HepG2 (cell line): Measurements from ENCODE around the gene CDC42EP4. TPM values are rescaled to one million over a fixed set of nuclear protein-coding genes. Genes with fewer than 3 reads are reported as not detected.

Experiments
- CEBPB ChIP-seq: IDR thresholded peaks from 2 replicates; pipeline ENCODE4 v1.6.1; 2011; ENCODE audit warnings: low read depth, low read length, improper control_type of control experiment, borderline replicate concordance
- KDM3A ChIP-seq: IDR thresholded peaks from 2 replicates; pipeline ENCODE4 v1.6.1; 2018; ENCODE audit warnings: low read depth, missing compliant biosample characterization
- KLF13 ChIP-seq: sonication (generic); formaldehyde crosslinking; IDR thresholded peaks from 2 replicates; pipeline ENCODE4 v1.4.0; 2020; ENCODE audit warnings: mild to moderate bottlenecking, missing genetic modification reagents
- NCOA1 ChIP-seq: sonication (generic); formaldehyde crosslinking; IDR thresholded peaks from 2 replicates; pipeline ENCODE4 v1.9.0; 2021; ENCODE audit warnings: missing genetic modification reagents
- RFXAP ChIP-seq: sonication (generic); formaldehyde crosslinking; IDR thresholded peaks from 2 replicates; pipeline ENCODE4 v1.4.0; 2020; ENCODE audit warnings: missing genetic modification reagents, borderline replicate concordance
- SAFB2 ChIP-seq: sonication (generic); formaldehyde crosslinking; IDR thresholded peaks from 2 replicates; pipeline ENCODE4 v1.5.1; 2020; ENCODE audit warnings: missing genetic modification reagents, low read depth, mild to moderate bottlenecking, borderline replicate concordance
- SIN3A ChIP-seq: IDR thresholded peaks from 2 replicates; pipeline ENCODE4 v1.6.1; 2011; ENCODE audit warnings: low read depth, mild to moderate bottlenecking, control low read depth, low read length, borderline replicate concordance
- YY1 ChIP-seq: IDR thresholded peaks from 2 replicates; pipeline ENCODE4 v1.6.1; 2011; ENCODE audit warnings: low read length, low read depth, moderate library complexity, mild to moderate bottlenecking; ENCODE audit not compliant: insufficient read depth, insufficient replicate concordance
- ZNF17 ChIP-seq: sonication (generic); formaldehyde crosslinking; IDR thresholded peaks from 2 replicates; pipeline ENCODE4 v1.5.0; 2020; ENCODE audit warnings: mild to moderate bottlenecking, missing genetic modification reagents
- ZNF224 ChIP-seq: sonication (generic); formaldehyde crosslinking; IDR thresholded peaks from 2 replicates; pipeline ENCODE4 v1.5.0; 2020; ENCODE audit warnings: mild to moderate bottlenecking, missing genetic modification reagents
- ZNF703 ChIP-seq: sonication (generic); formaldehyde crosslinking; IDR thresholded peaks from 2 replicates; pipeline ENCODE4 v1.5.1; 2020; ENCODE audit warnings: missing genetic modification reagents, mild to moderate bottlenecking, moderate library complexity, borderline replicate concordance
- ZSCAN22 ChIP-seq: sonication (generic); formaldehyde crosslinking; IDR thresholded peaks from 2 replicates; pipeline ENCODE4 v1.4.0; 2020; ENCODE audit warnings: mild to moderate bottlenecking, missing genetic modification reagents
- polyA plus RNA-seq, 8 experiments: library from polyadenylated mRNA; depleted of rRNA in 3 of 8; stranded (reverse) in 7 of 8; unstranded in 1 of 8; fragments of >200 nt; fragmentation: Illumina TruSeq in 4 of 8; extraction: Trizol in 4 of 8; gene quantifications; 2 replicates each; pipeline versions ENCODE4 v1.2.1 to v1.2.3, GENCODE V29; 2011 to 2016; ENCODE audit warnings: low read depth in 4 of 8, missing spikeins in 1 of 8, mixed read lengths in 1 of 8; ENCODE audit not compliant: insufficient read depth in 1 of 8
- total RNA-seq, 5 experiments: library from RNA; depleted of rRNA; stranded (reverse); fragments of >200 nt; fragmentation: Illumina TruSeq; extraction: Trizol; gene quantifications; 2 replicates each; pipeline ENCODE4 v1.2.3, GENCODE V29; 2016; ENCODE audit warnings: low read depth in 1 of 5
- TF ChIP-seq, protein P1 (sequence below), 2 experiments: fragments of 450-650 bp in 1 of 2; sonication (generic) in 1 of 2; formaldehyde crosslinking; IDR thresholded peaks; 2 replicates each; pipeline versions ENCODE4 v1.5.0 to v1.8.0; 2020 to 2022; ENCODE audit warnings: mild to moderate bottlenecking in 1 of 2, missing genetic modification reagents in 1 of 2
- TF ChIP-seq, protein P2 (sequence below): sonication (generic); formaldehyde crosslinking; IDR thresholded peaks from 2 replicates; pipeline ENCODE4 v1.4.0; 2020; ENCODE audit warnings: mild to moderate bottlenecking, missing genetic modification reagents
- TF ChIP-seq, protein P3 (sequence below): sonication (generic); formaldehyde crosslinking; IDR thresholded peaks from 2 replicates; pipeline ENCODE4 v1.4.0; 2020; ENCODE audit warnings: mild to moderate bottlenecking, missing genetic modification reagents

Gene CDC42EP4
- total and polyA plus RNA-seq, 2 of the 13 experiments (the other 11 are each of a cell fraction or from before 2014, with no cell fraction given), result 19.0 to 54.0 TPM

DNA sequence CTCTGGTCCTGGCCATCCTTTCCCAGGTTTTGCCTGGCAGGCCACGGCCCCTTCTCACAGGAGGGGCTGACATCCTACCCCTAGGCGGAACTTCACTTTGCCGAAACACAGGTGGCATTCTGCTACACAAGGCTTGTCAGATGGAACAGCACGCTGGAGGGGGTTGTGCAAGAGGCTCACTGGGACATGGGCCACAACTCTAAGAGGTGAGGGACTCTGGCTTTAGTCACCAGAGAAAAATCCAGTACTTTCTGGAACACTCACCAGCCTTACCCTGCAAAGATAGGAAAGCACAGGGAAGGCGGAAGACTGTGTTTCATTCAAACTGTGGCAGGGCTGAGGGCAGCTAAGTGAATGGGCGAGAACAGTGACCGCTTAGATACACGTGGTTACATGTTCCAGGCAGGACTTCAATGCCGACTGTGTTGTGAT lies 18.3 kb downstream of the CDC42EP4 start (continued):
- no peak for TF ChIP-seq ZSCAN22 (CRISPR knock-in tag)
- TF ChIP-seq RFXAP (CRISPR knock-in tag), result no peak
- no peak for TF ChIP-seq ZNF703 (CRISPR knock-in tag)
- TF ChIP-seq CEBPB, result peak; percentile 84
- TF ChIP-seq, protein P1, sequence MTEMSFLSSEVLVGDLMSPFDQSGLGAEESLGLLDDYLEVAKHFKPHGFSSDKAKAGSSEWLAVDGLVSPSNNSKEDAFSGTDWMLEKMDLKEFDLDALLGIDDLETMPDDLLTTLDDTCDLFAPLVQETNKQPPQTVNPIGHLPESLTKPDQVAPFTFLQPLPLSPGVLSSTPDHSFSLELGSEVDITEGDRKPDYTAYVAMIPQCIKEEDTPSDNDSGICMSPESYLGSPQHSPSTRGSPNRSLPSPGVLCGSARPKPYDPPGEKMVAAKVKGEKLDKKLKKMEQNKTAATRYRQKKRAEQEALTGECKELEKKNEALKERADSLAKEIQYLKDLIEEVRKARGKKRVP (CRISPR knock-in tag; IDR thresholded peaks at IDR 0.05), result no peak
- TF ChIP-seq ZNF224 (CRISPR knock-in tag), result no peak
- TF ChIP-seq, protein P2, sequence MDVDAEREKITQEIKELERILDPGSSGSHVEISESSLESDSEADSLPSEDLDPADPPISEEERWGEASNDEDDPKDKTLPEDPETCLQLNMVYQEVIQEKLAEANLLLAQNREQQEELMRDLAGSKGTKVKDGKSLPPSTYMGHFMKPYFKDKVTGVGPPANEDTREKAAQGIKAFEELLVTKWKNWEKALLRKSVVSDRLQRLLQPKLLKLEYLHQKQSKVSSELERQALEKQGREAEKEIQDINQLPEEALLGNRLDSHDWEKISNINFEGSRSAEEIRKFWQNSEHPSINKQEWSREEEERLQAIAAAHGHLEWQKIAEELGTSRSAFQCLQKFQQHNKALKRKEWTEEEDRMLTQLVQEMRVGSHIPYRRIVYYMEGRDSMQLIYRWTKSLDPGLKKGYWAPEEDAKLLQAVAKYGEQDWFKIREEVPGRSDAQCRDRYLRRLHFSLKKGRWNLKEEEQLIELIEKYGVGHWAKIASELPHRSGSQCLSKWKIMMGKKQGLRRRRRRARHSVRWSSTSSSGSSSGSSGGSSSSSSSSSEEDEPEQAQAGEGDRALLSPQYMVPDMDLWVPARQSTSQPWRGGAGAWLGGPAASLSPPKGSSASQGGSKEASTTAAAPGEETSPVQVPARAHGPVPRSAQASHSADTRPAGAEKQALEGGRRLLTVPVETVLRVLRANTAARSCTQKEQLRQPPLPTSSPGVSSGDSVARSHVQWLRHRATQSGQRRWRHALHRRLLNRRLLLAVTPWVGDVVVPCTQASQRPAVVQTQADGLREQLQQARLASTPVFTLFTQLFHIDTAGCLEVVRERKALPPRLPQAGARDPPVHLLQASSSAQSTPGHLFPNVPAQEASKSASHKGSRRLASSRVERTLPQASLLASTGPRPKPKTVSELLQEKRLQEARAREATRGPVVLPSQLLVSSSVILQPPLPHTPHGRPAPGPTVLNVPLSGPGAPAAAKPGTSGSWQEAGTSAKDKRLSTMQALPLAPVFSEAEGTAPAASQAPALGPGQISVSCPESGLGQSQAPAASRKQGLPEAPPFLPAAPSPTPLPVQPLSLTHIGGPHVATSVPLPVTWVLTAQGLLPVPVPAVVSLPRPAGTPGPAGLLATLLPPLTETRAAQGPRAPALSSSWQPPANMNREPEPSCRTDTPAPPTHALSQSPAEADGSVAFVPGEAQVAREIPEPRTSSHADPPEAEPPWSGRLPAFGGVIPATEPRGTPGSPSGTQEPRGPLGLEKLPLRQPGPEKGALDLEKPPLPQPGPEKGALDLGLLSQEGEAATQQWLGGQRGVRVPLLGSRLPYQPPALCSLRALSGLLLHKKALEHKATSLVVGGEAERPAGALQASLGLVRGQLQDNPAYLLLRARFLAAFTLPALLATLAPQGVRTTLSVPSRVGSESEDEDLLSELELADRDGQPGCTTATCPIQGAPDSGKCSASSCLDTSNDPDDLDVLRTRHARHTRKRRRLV (CRISPR knock-in tag), result no peak
- TF ChIP-seq SIN3A, result no peak
- no peak for TF ChIP-seq KLF13 (CRISPR knock-in tag)
- no peak for TF ChIP-seq SAFB2 (CRISPR knock-in tag)
- no peak for TF ChIP-seq YY1
- TF ChIP-seq KDM3A (CRISPR knock-in tag), result no peak
- no peak for TF ChIP-seq NCOA1 (CRISPR knock-in tag)
- TF ChIP-seq ZNF17 (CRISPR knock-in tag), result no peak
- TF ChIP-seq, protein P3, sequence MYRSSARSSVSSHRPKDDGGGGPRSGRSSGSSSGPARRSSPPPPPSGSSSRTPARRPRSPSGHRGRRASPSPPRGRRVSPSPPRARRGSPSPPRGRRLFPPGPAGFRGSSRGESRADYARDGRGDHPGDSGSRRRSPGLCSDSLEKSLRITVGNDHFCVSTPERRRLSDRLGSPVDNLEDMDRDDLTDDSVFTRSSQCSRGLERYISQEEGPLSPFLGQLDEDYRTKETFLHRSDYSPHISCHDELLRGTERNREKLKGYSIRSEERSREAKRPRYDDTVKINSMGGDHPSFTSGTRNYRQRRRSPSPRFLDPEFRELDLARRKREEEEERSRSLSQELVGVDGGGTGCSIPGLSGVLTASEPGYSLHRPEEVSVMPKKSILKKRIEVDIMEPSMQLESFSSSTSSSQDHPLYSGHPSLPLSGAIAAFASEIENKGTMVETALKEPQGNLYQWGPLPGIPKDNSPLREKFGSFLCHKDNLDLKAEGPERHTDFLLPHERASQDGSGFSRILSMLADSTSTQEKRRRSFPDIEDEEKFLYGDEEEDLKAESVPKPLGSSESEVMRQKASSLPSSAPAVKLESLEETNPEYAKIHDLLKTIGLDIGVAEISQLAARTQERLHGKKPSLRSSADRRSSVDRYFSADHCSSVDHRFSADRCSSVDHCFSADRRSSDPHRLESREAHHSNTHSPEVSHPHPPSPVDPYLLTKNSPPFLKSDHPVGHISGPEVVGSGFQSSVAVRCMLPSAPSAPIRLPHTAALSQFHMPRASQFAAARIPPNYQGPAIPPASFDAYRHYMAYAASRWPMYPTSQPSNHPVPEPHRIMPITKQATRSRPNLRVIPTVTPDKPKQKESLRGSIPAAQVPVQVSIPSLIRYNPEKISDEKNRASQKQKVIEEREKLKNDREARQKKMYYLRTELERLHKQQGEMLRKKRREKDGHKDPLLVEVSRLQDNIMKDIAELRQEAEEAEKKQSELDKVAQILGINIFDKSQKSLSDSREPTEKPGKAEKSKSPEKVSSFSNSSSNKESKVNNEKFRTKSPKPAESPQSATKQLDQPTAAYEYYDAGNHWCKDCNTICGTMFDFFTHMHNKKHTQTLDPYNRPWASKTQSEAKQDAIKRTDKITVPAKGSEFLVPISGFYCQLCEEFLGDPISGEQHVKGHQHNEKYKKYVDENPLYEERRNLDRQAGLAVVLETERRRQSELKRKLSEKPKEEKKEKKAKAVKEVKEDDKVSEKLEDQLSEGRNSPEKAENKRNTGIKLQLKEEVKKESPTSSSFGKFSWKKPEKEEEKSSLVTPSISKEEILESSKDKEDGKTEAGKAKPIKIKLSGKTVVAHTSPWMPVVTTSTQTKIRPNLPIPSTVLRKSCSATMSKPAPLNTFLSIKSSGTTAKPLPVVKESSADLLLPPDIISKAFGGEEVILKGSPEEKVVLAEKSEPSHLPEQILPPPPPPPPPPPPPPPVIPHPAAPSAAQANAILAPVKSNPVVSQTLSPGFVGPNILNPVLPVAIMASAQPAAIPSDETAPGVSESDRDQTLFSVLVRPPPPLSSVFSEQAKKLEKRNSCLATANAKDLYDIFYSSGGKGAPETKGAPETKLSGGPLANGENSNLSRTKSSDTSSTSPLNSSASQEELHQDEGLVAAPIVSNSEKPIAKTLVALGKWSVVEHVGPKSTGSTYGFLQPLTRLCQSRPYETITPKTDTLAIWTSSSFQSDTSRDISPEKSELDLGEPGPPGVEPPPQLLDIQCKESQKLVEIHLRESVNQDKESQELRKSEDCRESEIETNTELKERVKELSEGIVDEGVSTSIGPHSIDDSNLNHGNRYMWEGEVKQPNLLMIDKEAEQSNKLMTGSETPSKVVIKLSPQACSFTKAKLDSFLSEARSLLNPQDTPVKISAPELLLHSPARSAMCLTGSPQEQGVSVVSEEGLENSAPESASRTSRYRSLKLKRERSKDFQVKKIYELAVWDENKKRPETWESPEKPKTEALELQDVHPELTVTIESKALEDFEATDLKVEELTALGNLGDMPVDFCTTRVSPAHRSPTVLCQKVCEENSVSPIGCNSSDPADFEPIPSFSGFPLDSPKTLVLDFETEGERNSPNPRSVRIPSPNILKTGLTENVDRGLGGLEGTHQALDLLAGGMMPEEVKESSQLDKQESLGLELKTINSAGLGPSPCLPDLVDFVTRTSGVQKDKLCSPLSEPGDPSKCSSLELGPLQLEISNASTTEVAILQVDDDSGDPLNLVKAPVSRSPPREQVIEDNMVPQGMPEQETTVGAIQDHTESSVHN (CRISPR knock-in tag), result no peak
